ENCODE results near the gene SERPINA5. TPM values are rescaled to one million over a fixed set of nuclear protein-coding genes. Genes with fewer than 3 reads are reported as not detected.
"Not testable (repeated sequence)": the region's sequence is repeated elsewhere in the genome, so short reads cannot be mapped to it uniquely, and the experiment has no call there.

The SERPINA5 gene
- total RNA-seq, 1 donor from 2014 or later = 2.7 TPM

GRCh38 chr14:94571395-94571794 is 9.8 kb upstream of the SERPINA5 start:
- DNase-seq (no peak), ATAC-seq (ENCODE audit: poor library complexity) (peak; percentile 69)
- intact Hi-C loops (cut with DNase I) = no loop called here

GRCh38 chr14:94571950-94572349 is 9.3 kb upstream of the SERPINA5 start:
- ATAC-seq (ENCODE audit: poor library complexity) = peak; percentile 35
- intact Hi-C loops (cut with DNase I) = no loop called here
- DNase-seq = no peak

DNA sequence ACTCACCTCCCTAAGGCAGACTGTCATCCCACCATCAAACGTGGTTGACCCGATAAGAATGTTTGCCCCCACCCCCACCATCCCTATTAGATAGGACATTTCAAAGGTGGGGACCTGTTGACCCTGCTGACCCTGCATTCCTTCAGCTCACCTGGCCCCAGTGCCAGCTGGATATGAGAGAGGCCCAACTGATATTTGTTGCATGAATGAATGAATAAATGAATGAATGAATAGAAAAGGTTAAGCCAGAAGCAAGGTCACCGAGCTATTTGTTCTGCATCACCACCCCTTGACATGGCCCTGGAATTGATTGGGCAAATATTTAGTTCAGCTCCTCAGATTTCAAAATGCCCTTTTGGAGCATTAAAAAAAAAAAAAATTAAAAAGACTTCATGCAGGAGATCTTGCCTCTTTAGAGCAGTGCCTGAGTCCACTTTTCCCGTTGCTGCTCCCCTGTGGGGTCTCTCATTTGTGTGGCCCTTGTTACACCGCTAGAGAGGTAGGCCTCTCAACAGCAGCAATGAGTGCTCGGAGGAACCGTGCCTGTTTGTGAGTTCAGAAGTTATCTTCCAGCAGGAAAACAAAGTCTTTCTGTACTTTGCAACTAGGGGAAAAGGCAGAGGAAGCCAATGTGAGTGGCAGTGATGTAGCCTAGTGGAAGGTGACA is 8.5 kb upstream of the SERPINA5 start:
- ATAC-seq (ENCODE audit: poor library complexity) (no peak), DNase-seq (no peak)
- intact Hi-C loops (cut with DNase I) = no loop called here

DNA sequence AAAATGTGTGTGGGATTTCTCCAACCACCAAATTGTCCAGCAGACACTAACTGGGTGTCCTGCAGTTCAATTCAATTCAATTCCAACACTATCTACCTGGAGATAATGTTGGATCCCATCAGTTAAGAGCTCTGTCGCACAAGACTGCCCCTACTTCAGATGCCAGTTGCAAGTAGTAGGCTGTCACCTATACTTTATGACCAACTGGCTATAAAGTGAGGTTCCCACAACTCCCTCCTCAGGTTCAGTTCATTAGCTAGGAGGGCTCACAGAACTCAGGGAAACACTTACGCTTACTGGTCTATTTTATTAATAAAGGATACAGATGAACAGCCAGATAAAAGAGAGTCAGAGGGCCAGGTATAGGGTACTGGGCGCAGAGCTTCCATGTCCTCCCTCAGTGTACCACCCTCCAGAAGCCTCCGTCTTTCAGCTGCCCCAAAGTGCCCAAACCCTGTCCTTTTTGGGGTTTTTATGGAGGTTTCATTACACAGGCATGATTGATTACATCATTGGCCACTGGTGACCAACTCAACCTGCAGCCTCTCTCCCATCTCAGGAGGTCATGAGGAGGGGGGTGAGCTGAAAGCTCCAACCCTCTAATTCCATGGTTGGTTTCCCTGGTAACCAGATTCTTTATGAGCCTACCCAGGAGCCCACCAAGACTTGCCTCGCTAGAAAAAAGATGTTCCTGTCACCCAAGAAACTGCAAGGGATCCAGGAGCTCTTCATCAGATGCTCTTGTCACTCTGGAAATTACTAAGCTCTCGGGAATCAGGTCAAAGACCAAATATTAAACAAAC is 7.5 kb upstream of the SERPINA5 start:
- intact Hi-C loops (cut with DNase I) = no loop called here
- DNase-seq = no peak
- ATAC-seq (ENCODE audit: poor library complexity) = no peak

- DNase-seq (no peak), ATAC-seq (ENCODE audit: poor library complexity) (no peak)
- intact Hi-C loops (cut with DNase I) = no loop called here
These were observed 6.9 kb upstream of the SERPINA5 start for GRCh38 chr14:94574336-94574735.

DNA sequence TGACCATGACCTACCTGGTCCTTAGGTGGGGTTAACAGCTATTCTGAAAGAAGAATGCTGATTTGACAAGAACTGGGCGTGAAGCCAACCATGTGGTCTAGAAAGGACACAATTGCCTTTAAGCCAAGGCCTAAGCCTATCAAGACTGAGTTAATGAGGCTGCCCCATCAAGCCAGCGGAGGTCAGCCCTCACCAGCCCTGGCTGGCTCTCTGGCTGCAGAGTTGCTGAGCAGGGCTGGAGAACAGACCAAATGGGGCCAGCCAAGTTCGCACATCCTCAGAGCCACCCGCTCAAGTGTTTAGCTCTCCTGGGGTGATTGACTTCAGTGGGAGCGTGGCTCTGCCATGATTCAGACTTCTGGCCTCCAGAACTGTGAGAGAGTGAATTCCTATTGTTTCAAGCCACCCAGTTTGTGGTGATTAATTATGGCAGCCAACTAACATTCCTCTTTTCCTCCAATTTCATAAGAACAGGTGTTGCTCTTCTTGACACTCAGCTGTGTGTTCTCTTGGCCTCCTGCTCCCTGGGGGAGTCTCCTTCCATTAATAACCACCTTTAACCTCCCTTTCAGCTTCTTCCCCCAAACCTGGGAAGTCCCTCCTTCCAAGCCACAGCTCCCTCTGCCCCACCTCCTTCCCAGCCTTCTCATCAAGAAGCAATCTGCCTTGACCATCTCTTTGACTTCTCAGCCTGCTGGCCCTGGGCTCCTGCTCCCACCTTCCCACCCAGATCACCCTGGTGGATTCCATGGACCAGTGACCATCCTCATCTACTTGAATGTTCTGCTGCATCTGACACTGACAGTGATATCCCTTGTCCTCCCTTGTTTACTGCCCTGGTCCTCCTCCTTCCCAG is 5.3 kb upstream of the SERPINA5 start:
- intact Hi-C loops (cut with DNase I) = no loop called here
- DNase-seq = no peak
- ATAC-seq (ENCODE audit: poor library complexity) = no peak

- ATAC-seq (ENCODE audit: poor library complexity); DNase-seq; intact Hi-C loops (cut with DNase I): not testable (repeated sequence)
These were observed 3.8 kb upstream of the SERPINA5 start for GRCh38 chr14:94577472-94577871.

DNA sequence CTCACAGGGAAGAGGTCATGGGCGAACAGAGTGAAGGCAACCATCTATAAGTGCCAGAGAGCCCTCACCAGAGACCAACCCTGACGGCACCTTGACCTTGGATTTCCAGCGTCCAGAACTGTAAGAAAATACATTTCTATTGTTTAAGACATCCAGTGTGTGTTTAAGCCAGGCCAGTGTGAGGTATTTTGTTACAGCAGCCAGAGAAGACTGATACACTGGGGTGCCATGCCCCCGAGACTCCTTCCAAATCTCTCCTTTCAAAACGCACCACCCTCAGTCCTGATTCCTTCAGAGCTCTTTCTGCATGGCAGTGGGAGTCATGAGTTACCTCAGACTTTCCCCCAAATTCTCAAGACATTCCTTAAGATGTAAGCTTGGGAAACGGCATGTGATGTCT is 2.5 kb upstream of the SERPINA5 start:
- no peak for DNase-seq
- intact Hi-C loops (cut with DNase I) = no loop called here
- no peak for ATAC-seq (ENCODE audit: poor library complexity)

GRCh38 chr14:94582199-94582750 is 1.0 kb downstream of the SERPINA5 start:
- intact Hi-C loops (cut with DNase I) = no loop called here
- DNase-seq = peak; percentile 68
- ATAC-seq (ENCODE audit: poor library complexity) = peak; percentile 65

DNA sequence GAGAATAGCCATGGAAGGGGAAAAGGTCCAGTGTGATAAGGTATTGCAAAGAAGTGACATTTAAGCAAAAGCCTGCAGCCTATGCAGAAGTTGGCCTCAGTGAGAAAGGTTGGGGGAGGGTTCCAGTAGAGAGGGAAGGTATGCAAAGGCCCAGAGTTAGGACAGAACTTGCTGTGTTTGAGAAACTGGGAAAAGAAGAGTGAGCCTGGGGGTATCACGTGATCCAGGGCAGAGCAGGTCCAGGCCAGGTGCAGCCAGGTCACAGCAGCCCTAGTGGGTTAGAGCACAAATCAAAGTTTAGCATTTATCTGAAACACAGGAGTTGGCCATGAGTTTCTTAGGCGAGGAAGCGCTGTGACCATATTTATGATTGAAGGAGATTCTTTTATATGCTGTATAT is 1.6 kb downstream of the SERPINA5 start:
- intact Hi-C loops (cut with DNase I) = no loop called here
- no peak for ATAC-seq (ENCODE audit: poor library complexity)
- DNase-seq = no peak

GRCh38 chr14:94583557-94583956 is 2.3 kb downstream of the SERPINA5 start:
- ATAC-seq (ENCODE audit: poor library complexity) = no peak
- no peak for DNase-seq
- intact Hi-C loops (cut with DNase I) = no loop called here

DNA sequence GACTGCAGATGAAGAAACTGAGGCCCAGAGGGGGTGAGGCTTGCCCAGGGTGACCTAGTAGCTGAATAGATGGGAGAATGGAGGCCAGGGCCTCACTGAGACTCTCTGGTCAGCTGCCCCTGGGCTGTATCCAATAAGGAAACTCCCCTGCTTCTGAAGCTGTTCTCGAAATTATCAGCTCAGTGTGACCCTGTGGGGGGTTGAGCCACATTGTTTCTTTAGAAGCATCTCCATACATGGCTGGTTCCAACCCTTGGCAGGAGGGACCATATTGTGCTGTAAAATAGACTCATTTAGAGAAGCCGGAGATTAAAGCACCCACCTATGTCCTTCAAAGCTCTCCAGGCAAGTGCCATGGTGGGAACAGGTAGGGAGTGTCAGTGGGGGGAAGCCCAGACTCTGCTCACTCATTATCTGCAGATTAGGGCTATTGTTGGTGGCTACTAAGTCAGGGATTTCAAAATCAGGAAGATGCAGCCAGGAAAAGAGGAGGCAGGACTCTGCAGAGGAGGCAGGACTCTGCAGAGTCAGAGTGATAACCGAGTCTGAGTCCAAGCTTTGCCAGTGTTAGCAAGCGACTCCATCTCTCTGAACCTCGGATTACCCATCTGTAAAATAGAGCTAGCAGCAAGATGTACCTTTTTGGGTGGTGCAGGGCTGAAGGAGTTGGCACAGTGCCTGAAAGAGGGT is 3.5 kb downstream of the SERPINA5 start:
- DNase-seq (no peak), ATAC-seq (ENCODE audit: poor library complexity) (peak; percentile 26)
- intact Hi-C loops (cut with DNase I) = no loop called here

GRCh38 chr14:94586635-94587034 is 5.4 kb downstream of the SERPINA5 start:
- intact Hi-C loops (cut with DNase I) = no loop called here
- ATAC-seq (ENCODE audit: poor library complexity) (no peak), DNase-seq (no peak)

GRCh38 chr14:94588311-94588710 is 7.1 kb downstream of the SERPINA5 start:
- intact Hi-C loops (cut with DNase I) = no loop called here
- DNase-seq (no peak), ATAC-seq (ENCODE audit: poor library complexity) (no peak)

GRCh38 chr14:94591073-94591472 is 9.8 kb downstream of the SERPINA5 start:
- intact Hi-C loops (cut with DNase I) = no loop called here
- ATAC-seq (ENCODE audit: poor library complexity) (no peak), DNase-seq (no peak)

GRCh38 chr14:94591871-94592270 is 10.6 kb downstream of the SERPINA5 start:
- ATAC-seq (ENCODE audit: poor library complexity) (no peak), DNase-seq (no peak)
- intact Hi-C loops (cut with DNase I) = no loop called here

DNA sequence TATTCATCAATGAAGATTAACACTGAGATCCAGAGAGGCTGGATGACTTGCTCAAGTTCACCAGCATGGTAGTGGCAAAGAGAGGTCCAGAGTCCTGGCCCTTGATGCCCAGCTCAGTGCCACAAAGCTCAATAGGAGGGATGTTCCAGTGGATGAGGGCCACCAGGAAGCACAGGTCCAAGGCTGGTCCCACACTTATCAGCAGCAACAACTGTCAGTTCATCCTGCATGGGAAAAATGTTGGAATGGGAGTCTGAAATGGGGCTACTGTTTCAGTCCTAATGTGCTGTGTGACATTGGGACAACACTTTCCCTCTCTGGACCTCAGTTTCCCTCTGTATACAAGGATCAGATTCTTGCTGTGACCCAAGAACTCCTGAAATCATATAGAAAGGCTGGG is 11.2 kb downstream of the SERPINA5 start:
- intact Hi-C loops (cut with DNase I) = no loop called here
- no peak for ATAC-seq (ENCODE audit: poor library complexity)
- DNase-seq = no peak

DNA sequence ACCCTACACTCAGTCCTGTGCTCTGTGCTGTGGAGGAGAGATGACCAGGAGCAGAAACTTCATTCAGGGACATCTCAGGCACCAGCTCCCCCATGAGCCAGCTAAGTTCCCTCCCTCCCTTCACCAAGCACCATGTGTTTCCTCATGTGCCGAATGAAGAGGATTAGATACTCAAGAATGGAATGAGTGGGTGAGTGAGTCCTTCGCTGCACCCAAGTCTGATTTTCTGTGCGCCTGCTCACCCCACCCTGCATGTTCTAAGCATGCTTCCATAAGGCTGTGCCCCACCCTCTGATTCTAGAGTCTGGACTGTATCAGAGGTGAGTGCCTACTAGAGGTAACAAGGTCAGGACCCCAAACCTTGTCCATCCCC is 12.1 kb downstream of the SERPINA5 start:
- intact Hi-C loops (cut with DNase I) = no loop called here
- DNase-seq (no peak), ATAC-seq (ENCODE audit: poor library complexity) (no peak)

Data from Right ventricle myocardium superior (tissue), 1 donor.